ENCODE data around the gene TC2N. TPM values are rescaled to one million over a fixed set of nuclear protein-coding genes. Genes with fewer than 3 reads are reported as not detected.
"Not testable (repeated sequence)": the region's sequence is repeated elsewhere in the genome, so short reads cannot be mapped to it uniquely, and the experiment has no call there.

TC2N gene
- polyA plus RNA-seq (ENCODE audit: insufficient read length in 4 of 4): 10 to 100 TPM in 3 of 4 donors, 1 to 10 TPM in 1; 8.1 to 19.8 (median 12.8) TPM

GRCh38 chr14:91867316-91867988, at the start of gene TC2N:
Gene TC2N (minus strand): TSS chr14:91867536. CDS start chr14:91813769, 53,767 bp downstream.
- no peak for DNase-seq (ENCODE audit: low read depth in 4 of 4, low spot score in 2 of 4)

- no peak for DNase-seq (ENCODE audit: low read depth in 4 of 4, low spot score in 2 of 4)
Measured at GRCh38 chr14:91912035-91912434, 44.7 kb upstream of the TC2N start.

DNA sequence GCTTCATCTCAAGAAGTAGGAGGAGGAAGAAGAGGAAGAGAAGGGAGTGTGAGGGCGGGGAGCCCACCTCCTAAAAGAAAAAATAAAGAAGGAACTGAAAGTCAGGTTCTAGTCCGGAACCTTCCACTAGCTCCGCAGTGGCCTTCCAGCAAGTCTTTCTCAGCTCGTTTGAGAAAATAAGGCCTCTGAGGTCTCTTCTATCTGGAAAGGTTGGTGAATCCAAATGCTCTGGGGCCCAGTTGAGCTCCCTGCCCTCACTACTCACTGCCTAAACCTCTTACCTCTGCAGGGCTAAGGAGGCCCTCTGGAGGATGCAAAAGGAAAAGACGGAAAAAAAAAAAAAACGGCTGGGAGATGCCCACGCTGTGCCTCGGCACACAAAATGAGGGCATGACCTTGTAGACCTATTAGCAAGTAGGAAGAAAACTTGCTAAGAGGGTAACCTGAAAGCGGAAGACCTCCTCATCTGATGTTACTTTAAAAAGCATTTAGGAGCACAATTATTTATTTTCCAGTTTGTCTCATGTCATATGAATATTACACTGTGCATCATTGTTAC, 44.2 kb upstream of the TC2N start:
- DNase-seq (ENCODE audit: low read depth in 4 of 4, low spot score in 2 of 4): no peak

DNA sequence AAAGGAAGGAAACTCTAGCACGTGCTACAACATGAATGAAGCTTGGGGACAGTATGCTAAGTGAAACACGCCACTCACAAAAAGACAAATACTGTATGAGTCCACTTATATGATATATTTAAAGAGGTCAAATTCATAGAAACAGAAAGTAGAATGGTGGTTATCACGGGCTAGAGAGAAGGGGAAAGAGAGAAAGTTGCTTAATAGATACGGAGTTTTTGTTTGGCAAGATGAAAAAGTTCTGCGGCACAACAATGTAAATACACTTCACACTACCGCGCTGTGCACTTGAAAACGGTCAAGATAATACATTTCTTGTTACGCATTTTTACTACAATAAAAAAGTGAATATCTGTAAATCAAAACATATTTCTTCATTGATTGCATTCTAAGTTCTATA, 42.9 kb upstream of the TC2N start:
- DNase-seq (ENCODE audit: low read depth in 4 of 4, low spot score in 2 of 4): no peak

DNA sequence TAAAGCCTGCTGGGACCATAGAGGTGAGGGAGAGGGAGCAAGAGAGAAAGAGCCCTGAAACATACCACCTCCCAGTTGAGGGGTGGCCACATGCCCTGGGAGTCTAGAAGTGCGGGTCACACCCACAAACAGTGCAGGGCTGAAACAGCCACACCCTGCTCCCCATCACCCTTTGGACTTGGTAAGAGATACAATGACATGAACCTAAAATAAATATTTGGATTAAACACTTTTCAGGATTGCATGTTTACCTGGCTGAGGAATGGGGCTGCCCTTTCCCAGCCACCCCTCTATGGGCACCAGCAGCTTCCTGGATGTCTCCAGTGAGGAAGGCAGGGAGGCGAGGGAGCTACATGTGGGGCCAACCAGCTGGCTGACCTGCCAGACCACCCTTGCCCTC, 39.0 kb upstream of the TC2N start:
- no peak for DNase-seq (ENCODE audit: low read depth in 4 of 4, low spot score in 2 of 4)

DNA sequence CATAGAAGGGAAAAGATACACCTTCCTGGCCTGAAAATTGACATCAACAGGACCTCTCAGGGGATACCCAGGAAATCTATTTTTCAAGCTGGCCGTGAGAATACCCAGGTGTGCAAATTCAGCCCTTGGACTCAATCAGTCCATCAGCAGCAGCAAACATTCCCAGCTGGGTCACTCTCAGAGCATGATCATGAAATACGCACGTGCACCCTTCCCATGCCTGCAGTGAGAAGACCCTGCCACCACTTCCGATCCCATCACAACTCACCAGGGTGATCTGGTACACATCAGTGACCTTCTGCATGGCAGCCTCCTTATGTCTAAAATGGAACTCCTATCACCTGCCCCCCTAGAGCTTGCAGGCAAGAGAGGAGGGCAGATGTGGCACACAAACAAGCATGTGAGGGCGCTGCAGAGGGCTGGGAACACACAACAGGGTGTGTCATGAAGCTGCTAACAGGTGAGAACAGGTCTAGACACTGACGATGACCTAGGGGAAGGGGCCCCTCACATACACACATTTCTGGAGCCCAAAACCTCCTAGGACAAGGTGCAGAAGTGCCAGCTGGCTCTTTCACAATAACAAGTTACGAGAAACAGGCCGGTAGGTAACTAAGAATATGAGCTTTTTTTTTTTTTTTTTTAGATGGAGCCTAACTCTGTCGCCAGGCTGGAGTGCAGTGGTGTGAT, 37.8 kb upstream of the TC2N start:
- DNase-seq (ENCODE audit: low read depth in 4 of 4, low spot score in 2 of 4): no peak

DNA sequence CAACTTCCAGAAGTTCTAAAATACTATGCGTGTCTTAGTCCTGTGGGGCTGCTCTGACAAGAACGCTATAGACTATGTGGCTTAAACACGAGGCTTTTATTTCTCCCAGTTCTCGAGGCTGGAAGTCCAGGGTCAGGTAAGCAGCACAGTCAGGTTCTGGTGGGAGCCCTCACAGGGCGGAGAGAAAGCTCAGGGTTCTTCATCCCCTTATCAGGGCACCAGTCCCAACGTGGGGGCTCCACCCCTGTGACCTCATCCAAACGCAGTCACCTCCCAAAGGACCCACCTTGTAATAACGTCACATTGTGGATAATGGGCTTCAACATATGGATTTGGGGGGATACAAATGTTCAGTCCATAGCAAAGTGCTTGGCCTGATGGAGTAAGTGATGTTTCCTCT, 37.1 kb upstream of the TC2N start:
- no peak for DNase-seq (ENCODE audit: low read depth in 4 of 4, low spot score in 2 of 4)

GRCh38 chr14:91903070-91903469, 35.7 kb upstream of the TC2N start:
- DNase-seq (ENCODE audit: low read depth in 4 of 4, low spot score in 2 of 4): no peak

- no peak for DNase-seq (ENCODE audit: low read depth in 4 of 4, low spot score in 2 of 4)
Measured at GRCh38 chr14:91902336-91902735, 35.0 kb upstream of the TC2N start.

- DNase-seq (ENCODE audit: low read depth in 4 of 4, low spot score in 2 of 4): no peak
Measured at GRCh38 chr14:91901449-91902226, 34.3 kb upstream of the TC2N start.

DNA sequence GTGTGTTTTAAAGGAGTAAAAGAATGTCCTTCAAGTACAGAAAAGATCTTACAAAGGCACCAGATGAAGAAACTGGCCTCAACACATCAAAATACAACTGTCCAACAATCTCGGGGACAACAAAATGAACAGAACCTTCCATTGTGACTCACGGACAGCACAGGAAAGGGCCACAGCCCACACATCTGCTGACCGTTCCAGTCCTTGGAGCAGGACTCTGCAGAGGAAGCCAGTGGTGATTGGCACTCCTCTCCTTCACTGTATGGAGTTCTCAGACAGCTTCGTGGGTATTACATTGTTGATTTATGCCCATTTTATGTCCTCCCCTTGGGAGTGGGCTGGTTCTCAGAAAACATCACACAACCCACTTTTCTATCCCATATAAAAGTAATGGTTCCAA, 32.5 kb upstream of the TC2N start:
- no peak for DNase-seq (ENCODE audit: low read depth in 4 of 4, low spot score in 2 of 4)

- no peak for DNase-seq (ENCODE audit: low read depth in 4 of 4, low spot score in 2 of 4)
Measured at GRCh38 chr14:91899213-91899612, 31.9 kb upstream of the TC2N start.

GRCh38 chr14:91898372-91898771, 31.0 kb upstream of the TC2N start:
- DNase-seq (ENCODE audit: low read depth in 4 of 4, low spot score in 2 of 4): no peak

- DNase-seq (ENCODE audit: low read depth in 4 of 4, low spot score in 2 of 4): not testable (repeated sequence)
Measured at GRCh38 chr14:91897716-91898115, 30.4 kb upstream of the TC2N start.

DNA sequence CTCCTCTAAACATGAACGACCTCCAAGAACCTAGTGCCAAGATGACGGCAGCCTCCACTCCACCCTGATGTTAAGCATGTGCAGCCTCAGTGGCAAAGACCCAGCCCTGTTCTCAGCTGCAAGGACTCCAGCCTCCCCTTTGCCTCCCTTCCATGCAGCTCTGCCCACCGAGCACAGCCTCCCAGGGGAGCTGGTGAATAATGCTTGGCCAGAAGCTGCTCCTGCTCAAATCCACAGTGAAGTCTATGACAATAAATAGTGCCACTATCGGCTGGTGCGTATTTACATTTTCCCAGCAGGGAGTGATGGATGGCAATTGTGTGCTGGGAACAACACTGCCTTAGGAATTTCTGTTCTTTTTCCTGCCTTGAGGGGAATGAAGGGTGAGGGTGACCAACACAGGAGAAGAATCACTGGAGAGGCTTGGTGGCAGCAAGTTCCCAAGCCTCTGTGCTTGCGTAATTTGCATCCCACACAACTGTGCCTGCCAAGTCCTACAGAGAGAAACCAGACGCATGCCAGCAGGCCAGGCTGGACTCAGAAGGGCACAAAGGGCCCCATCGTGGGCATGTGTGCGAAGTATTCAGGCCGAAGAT, 29.9 kb upstream of the TC2N start:
- DNase-seq (ENCODE audit: low read depth in 4 of 4, low spot score in 2 of 4): no peak

- no peak for DNase-seq (ENCODE audit: low read depth in 4 of 4, low spot score in 2 of 4)
Measured at GRCh38 chr14:91896419-91896818, 29.1 kb upstream of the TC2N start.

- DNase-seq (ENCODE audit: low read depth in 4 of 4, low spot score in 2 of 4): no peak
Measured at GRCh38 chr14:91893669-91894068, 26.3 kb upstream of the TC2N start.

DNA sequence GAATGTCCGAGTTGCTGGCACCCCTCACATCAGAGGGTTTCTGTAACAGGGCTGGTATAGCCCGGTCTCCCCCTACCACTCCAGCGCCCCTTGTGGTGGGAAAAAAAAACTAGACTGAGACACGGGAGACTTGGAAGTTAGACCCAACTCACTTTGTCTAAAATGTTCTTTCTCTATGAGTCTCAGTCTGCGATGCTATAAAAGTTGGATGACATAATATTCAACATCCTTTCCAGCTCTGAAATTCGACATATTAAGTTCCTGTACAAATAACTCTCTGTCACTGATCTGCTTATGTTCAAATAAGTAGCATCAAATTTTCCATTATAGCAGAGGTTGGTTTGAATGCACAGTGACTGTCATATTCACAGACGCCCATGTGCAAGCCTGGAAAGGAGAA, 25.7 kb upstream of the TC2N start:
- DNase-seq (ENCODE audit: low read depth in 4 of 4, low spot score in 2 of 4): no peak

- no peak for DNase-seq (ENCODE audit: low read depth in 4 of 4, low spot score in 2 of 4)
Measured at GRCh38 chr14:91891721-91892220, 24.4 kb upstream of the TC2N start.

GRCh38 chr14:91891101-91891500, 23.8 kb upstream of the TC2N start:
- no peak for DNase-seq (ENCODE audit: low read depth in 4 of 4, low spot score in 2 of 4)

GRCh38 chr14:91890291-91890749, 23.0 kb upstream of the TC2N start:
- no peak for DNase-seq (ENCODE audit: low read depth in 4 of 4, low spot score in 2 of 4)

Data from left renal cortex interstitium (tissue), 4 donors.